ENCODE measurements around the gene TMEM273.

GRCh38 chr10:49152037-49152436 lies 36.2 kb downstream of the TMEM273 start:
- TF ChIP-seq CTCF (IDR thresholded peaks at IDR 0.05) (no peak), POLR2AphosphoS5 (IDR thresholded peaks at IDR 0.05) (no peak), POLR2A (IDR thresholded peaks at IDR 0.05; ENCODE audit: low read depth) (no peak), EP300 (IDR thresholded peaks at IDR 0.05) (no peak)
